ENCODE results near the gene CRB2. TPM values are rescaled to one million over a fixed set of nuclear protein-coding genes. Genes with fewer than 3 reads are reported as not detected.

CRB2 gene
- total RNA-seq, 1 donor from 2014 or later = not detected

DNA sequence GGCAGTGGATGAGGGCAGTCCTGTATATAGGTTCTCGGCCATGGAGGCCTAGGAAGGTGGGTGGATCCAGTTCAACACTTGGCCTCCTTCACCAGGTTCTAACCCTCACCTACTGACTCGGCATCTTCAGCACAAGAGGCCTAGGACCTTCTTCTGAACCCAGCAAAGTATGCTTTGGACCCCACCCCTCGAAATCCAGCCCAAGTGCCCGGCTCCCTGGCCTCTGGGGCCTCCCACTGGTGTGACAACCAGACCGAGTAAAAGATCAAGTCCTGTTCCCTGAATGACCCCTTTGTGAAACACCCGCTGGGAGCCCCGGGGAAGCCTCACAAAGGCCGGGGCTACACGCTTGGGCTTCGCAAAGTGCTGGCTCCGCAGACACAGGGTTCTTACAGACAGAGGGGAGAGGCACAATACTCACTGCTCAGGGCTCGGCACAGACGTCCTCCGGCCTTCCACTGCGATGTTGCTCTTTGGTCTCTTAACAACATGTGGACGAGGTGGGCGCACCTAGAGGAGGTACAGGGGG lies 47.0 kb downstream of the CRB2 start:
- DNase-seq (ENCODE audit: low read depth in 2 of 2) = no peak

DNA sequence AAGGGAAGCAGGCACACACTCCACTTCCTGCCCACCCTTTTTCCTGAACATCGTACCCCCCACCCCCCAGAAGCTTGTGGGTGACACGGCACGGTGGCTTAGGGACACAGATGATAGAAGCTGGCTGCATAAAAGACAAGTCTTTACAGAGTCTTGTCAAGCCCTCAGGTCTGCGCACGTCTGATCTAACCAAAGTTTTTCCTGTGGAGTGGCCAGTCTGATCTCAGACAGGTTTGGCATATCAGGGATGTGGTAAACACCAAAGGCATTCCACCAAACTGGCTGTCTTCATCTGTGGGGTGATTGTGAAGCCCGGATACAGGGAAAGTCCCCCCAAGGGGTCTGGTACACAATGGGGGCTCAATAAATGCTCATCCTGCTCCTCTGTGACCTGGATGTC lies 50.0 kb downstream of the CRB2 start:
- DNase-seq (ENCODE audit: low read depth in 2 of 2) = no peak

DNA sequence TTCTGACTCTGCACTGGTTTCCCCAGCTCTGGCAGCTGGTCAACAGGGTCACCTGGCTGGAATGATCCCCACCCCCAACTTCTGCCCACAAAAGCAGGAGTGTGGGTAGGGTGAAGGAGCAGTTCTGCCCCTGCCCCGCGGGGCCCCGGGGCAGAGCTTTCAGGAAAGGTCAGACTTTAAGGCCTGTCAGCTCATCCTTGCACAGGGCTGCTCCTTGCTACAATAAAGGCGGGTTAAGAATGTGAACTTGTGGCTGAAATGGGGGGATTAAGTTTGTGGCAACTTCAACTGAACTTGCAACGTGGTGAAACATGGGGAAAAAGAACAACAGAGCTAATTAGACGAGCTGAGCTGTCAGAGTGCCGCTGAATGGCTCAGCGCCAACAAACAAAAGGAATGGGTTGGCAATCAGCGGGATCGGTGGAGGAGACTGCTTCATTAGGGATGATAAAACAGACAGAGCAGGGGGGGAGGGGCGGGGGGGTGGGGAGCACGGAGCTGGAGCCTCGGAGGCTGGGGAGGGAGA lies 50.8 kb downstream of the CRB2 start:
- DNase-seq (ENCODE audit: low read depth in 2 of 2) = no peak

GRCh38 chr9:123407217-123407851 lies 51.3 kb downstream of the CRB2 start:
- no peak for DNase-seq (ENCODE audit: low read depth in 2 of 2)

- no peak for DNase-seq (ENCODE audit: low read depth in 2 of 2)
Observed at GRCh38 chr9:123408313-123409262, 52.6 kb downstream of the CRB2 start.

GRCh38 chr9:123410281-123410910 lies 54.4 kb downstream of the CRB2 start:
- DNase-seq (ENCODE audit: low read depth in 2 of 2) = no peak

DNA sequence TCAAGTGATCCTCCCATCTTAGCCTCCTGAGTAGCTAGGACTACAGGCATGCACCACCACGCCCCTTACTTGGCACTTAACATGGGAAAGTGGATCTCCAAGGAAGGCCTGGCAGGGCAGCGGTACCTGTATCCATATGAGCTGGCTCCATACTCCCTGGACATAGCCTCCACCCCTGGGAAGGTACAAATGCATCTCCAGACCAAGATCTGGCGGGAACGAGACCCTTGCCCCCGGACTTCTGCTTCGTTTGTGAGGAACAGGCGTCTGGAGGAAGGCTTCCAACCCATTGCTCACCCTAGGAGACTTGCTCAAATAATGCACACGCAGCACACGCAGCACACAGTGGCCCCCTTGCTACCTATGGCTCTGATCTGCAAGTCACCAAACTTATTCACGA lies 55.2 kb downstream of the CRB2 start:
- no peak for DNase-seq (ENCODE audit: low read depth in 2 of 2)

DNA sequence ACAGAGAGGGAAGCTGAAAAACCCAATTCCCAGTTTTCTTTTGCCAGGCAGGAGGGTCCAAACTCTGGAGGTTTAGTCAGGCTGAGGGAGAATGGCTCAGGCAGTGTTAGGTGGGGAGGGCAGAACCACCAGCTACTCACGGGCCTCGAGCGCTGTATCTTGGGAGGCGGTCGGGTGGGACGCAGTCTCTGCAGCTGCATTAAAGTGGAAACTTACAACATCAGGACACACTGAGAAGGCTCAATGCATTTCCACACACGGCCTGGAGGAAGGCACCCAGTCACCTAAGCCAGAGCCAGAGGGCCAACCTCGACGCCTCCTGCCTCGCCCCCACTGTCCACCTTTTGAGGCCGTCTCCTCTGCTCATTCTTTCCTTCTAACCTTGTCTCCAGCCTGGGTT lies 55.6 kb downstream of the CRB2 start:
- no peak for DNase-seq (ENCODE audit: low read depth in 2 of 2)

- no peak for DNase-seq (ENCODE audit: low read depth in 2 of 2)
Observed at GRCh38 chr9:123412171-123412820, 56.3 kb downstream of the CRB2 start.

DNA sequence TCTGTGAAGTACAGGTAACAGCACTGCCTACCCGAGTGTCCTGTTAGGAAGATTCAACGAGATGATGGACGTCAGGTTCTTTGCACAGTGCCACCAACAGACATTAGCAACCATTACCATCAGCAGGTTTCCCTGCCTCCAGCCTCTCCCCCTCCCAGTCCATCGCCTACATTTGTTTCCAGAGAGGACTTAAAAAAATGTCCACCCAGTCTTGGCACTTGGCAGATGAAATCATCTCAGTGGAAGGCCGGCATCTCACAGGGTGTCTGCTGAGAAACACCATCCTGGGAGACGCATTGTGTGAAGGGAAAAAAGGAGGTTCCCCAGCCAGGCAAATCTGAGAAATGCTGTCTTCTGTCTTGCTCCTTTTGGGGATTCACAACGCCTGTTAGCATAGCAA lies 58.2 kb downstream of the CRB2 start:
- DNase-seq (ENCODE audit: low read depth in 2 of 2) = no peak

- no peak for DNase-seq (ENCODE audit: low read depth in 2 of 2)
Observed at GRCh38 chr9:123414936-123415930, 59.2 kb downstream of the CRB2 start.

GRCh38 chr9:123416176-123416575 lies 60.2 kb downstream of the CRB2 start:
- no peak for DNase-seq (ENCODE audit: low read depth in 2 of 2)

DNA sequence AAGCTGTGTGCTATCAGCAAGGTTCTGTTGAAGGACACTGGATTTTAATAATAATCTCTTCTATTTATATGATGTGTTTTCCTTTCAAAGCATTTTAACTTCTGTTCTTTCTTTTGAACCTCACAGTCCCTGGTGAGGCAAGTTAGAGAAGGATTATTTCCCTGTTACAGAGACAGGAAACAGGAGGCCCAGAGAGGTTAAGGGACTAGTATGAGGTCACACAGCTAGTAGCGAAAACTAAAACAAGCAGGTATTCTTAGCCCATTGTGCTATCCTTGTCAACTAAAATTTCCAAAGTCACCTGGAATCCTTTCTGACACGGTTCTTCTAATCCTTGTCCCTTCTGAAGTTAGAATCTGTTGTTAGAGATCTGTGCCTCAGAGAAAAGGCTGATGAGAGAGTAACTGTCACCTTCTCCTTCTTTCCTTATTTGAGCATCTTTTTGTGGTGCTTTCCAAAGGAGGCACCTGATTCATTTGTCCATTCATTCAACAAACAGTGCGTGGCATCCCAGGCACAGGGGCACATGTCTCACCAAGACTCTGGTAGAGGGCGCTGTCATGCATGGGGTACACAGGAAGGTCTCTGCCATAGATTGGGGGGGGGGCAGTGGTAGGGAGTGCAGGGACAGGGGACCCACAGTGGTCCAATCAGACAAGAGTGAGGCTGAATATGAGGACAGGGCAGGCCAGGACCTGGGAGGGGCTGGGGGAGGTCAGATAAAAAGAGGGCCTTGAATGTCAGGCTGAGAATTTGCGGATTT lies 61.5 kb downstream of the CRB2 start:
- DNase-seq (ENCODE audit: low read depth in 2 of 2) = no peak

GRCh38 chr9:123418052-123418430 lies 62.0 kb downstream of the CRB2 start:
- DNase-seq (ENCODE audit: low read depth in 2 of 2) = no peak

- DNase-seq (ENCODE audit: low read depth in 2 of 2) = no peak
Observed at GRCh38 chr9:123418506-123418905, 62.5 kb downstream of the CRB2 start.

DNA sequence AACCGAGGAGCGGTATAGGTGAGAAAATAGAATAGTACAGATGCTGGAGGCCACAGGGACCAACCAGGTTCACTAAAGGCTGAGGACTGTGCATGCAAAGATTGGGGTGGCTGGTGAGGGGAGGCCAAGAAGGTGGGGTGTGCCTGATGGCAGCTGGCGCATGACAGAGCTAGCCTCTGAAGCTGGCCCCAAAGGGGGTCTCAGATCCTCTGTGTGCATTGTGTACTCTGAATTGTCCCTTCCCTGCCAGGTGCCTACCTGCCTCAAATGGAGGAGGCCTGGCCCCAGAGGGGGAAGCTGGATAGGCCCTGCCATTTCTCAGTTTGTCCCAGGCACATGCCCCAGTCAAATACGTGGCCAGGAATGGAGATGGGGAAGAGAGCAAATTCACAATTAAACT lies 63.1 kb downstream of the CRB2 start:
- DNase-seq (ENCODE audit: low read depth in 2 of 2) = no peak

- DNase-seq (ENCODE audit: low read depth in 2 of 2) = no peak
Observed at GRCh38 chr9:123419721-123420591, 64.0 kb downstream of the CRB2 start.

DNA sequence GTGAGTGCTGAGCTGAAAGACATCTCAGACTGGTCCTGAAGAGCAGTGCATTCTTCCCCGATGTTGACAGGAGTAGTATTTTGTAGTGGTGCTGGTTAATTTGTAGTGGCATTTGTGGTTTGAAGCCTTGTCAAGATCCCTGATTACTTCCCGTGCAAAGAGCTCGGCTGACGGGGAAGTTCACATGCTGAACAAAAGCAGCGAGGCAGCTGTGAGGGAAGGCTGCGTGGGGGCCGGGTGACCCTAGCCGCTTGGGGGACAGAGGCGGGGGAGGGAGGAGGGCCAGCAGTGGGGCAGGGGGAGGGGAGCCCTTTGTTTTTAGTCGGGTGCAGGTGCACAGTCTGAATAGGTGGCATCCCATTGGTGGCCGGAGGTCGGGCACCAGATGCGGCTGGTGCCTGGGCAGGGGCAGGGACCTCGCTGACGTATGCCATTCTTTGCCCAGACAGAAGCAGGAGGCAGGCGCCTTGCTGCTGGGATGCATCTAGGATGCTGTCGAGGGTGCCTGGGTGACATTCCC lies 64.7 kb downstream of the CRB2 start:
- DNase-seq (ENCODE audit: low read depth in 2 of 2) = no peak
